HCT116 (cell line): Measurements from ENCODE around the gene HUNK. TPM values are rescaled to one million over a fixed set of nuclear protein-coding genes. Genes with fewer than 3 reads are reported as not detected.

Source experiments
- ATAC-seq: fragments of 200-7000 bp; cut with Tn5 transposase; 2 replicates; pipeline ENCODE4 v1.9.1; 2020; ENCODE audit warnings: mild to moderate bottlenecking, moderate library complexity
- BruUV-seq: library from RNA; stranded (reverse); fragments of 400-500 nt; replicated peaks from 2 replicates; lab custom pipeline; 2021; lab: Mats Ljungman, UMichigan
- CTCF ChIA-PET: fragments of 300-600 bp; sonication (Branson Sonifier 250); formaldehyde crosslinking; loops from one replicate; lab custom pipeline; 2021; ENCODE audit warnings: antibody characterized with exemption; lab: Charles Lee
- POLR2A ChIA-PET: fragments of 300-600, 350-600 bp; sonication (Branson Sonifier 250); formaldehyde crosslinking; loops from one replicate; lab custom pipeline; 2021; ENCODE audit warnings: antibody characterized with exemption; lab: Charles Lee
- RAD21 ChIA-PET, 2 experiments: fragments of 300-600 bp; sonication (Branson Sonifier 250); formaldehyde crosslinking; loops; one replicate each; lab custom pipeline; 2023; ENCODE audit warnings: low total read pairs in 2 of 2; ENCODE audit not compliant: uncharacterized antibody in 2 of 2, unreplicated experiment in 2 of 2, low non-redundant PET in 1 of 2; lab: Charles Lee
- DNase-seq: peaks from one replicate; pipeline ENCODE4 v3.0.0-alpha.2; 2010; ENCODE audit warnings: low read depth, low spot score
- H2AFZ ChIP-seq: fragments of 200-600 bp; shearing (Covaris generic), sonication (generic); 2 replicates; pipeline ENCODE4 v1.6.1; 2017; ENCODE audit warnings: low read depth, mixed run types, mixed read lengths, antibody characterized with exemption, low read length; ENCODE audit not compliant: poor library complexity, severe bottlenecking
- H3K27ac ChIP-seq: 2 replicates; pipeline ENCODE4 v1.5.1; 2012; ENCODE audit warnings: low read depth, low read length
- H3K27me3 ChIP-seq: fragments of 200-600 bp; sonication (generic); 2 replicates; pipeline ENCODE4 v1.6.1; 2016; ENCODE audit warnings: mixed run types, low read length, mixed read lengths; ENCODE audit not compliant: insufficient read depth
- H3K36me3 ChIP-seq, 2 experiments: fragments of 200-500 bp in 1 of 2; fragments of 200-600 bp in 1 of 2; sonication (Bioruptor generic) in 1 of 2; sonication (generic) in 1 of 2; 2 replicates each; pipeline versions ENCODE4 v1.5.1 to v1.6.1; 2014 to 2016; ENCODE audit warnings: low read length in 2 of 2, inconsistent platforms in 1 of 2, mixed read lengths in 1 of 2, mixed run types in 1 of 2; ENCODE audit not compliant: insufficient read depth in 2 of 2, control insufficient read depth in 1 of 2
- H3K4me1 ChIP-seq, 2 experiments: fragments of 200-600 bp in 1 of 2; sonication (generic) in 1 of 2; 2 replicates each; pipeline versions ENCODE4 v1.5.1 to v1.6.1; 2012 to 2017; ENCODE audit warnings: low read length in 2 of 2, inconsistent platforms in 1 of 2, mild to moderate bottlenecking in 1 of 2, mixed read lengths in 1 of 2, mixed run types in 1 of 2, moderate library complexity in 1 of 2; ENCODE audit not compliant: insufficient read depth in 2 of 2, control insufficient read depth in 1 of 2
- H3K4me2 ChIP-seq: fragments of 200-600 bp; sonication (generic); 2 replicates; pipeline ENCODE4 v1.6.1; 2017; ENCODE audit warnings: mixed run types, low read length, mixed read lengths
- H3K4me3 ChIP-seq, 2 experiments: fragments of 200-600 bp in 1 of 2; sonication (generic) in 1 of 2; replicated peaks in 1 of 2; 2 replicates each; pipeline ENCODE4 v1.5.1; 2011 to 2016; ENCODE audit warnings: low read length in 2 of 2, control low read depth in 1 of 2, low read depth in 1 of 2, mild to moderate bottlenecking in 1 of 2, mixed read lengths in 1 of 2, mixed run types in 1 of 2
- H3K79me2 ChIP-seq: fragments of 200-600 bp; sonication (generic); 2 replicates; pipeline ENCODE4 v1.6.1; 2017; ENCODE audit warnings: mild to moderate bottlenecking, mixed run types, low read length, moderate library complexity, mixed read lengths; ENCODE audit not compliant: insufficient read depth
- H3K9ac ChIP-seq: fragments of 200-600 bp; sonication (generic); 2 replicates; pipeline ENCODE4 v1.6.1; 2016; ENCODE audit warnings: low read length, mixed read lengths
- H3K9me2 ChIP-seq: fragments of 200-600 bp; sonication (generic), shearing (Covaris generic); 2 replicates; pipeline ENCODE4 v1.6.1; 2017; ENCODE audit warnings: mixed run types, mild to moderate bottlenecking, moderate library complexity; ENCODE audit not compliant: insufficient read depth
- H3K9me3 ChIP-seq, 2 experiments: fragments of 200-500 bp in 1 of 2; fragments of 200-600 bp in 1 of 2; sonication (Bioruptor generic) in 1 of 2; sonication (generic) in 1 of 2; 2 replicates each; pipeline ENCODE4 v1.6.1; 2014 to 2017; ENCODE audit warnings: low read length in 2 of 2, mixed read lengths in 2 of 2, inconsistent platforms in 1 of 2, low read depth in 1 of 2, mild to moderate bottlenecking in 1 of 2, mixed run types in 1 of 2, moderate library complexity in 1 of 2; ENCODE audit not compliant: control insufficient read depth in 1 of 2, insufficient read depth in 1 of 2
- H4K20me1 ChIP-seq: fragments of 200-600 bp; sonication (generic), shearing (Covaris generic); 2 replicates; pipeline ENCODE4 v1.6.1; 2017; ENCODE audit warnings: mixed run types, mild to moderate bottlenecking, moderate library complexity; ENCODE audit not compliant: insufficient read depth
- ATF3 ChIP-seq: IDR thresholded peaks from 2 replicates; pipeline ENCODE4 v1.6.1; 2012
- CTCF ChIP-seq, 3 experiments: fragments of 200-600 bp in 1 of 3; sonication (generic) in 1 of 3; IDR thresholded peaks in 2 of 3; conservative IDR thresholded peaks in 1 of 3; 2 replicates each; pipeline ENCODE4 v1.5.1; 2012 to 2017; ENCODE audit warnings: low read depth in 2 of 3, low read length in 2 of 3, antibody characterized with exemption in 1 of 3, borderline replicate concordance in 1 of 3, control low read depth in 1 of 3, mild to moderate bottlenecking in 1 of 3, mixed read lengths in 1 of 3, mixed run types in 1 of 3, moderate library complexity in 1 of 3; ENCODE audit not compliant: insufficient read depth in 1 of 3
- EZH2 ChIP-seq: fragments of 200-600 bp; sonication (generic); IDR thresholded peaks from 2 replicates; pipeline ENCODE4 v1.6.1; 2017; ENCODE audit warnings: antibody characterized with exemption, mixed run types
- EZH2phosphoT487 ChIP-seq: fragments of 200-600 bp; IDR thresholded peaks from 2 replicates; pipeline ENCODE4 v1.6.1; 2018; ENCODE audit warnings: antibody characterized with exemption, borderline replicate concordance
- FOSL1 ChIP-seq: IDR thresholded peaks from 2 replicates; pipeline ENCODE4 v1.6.1; 2012; ENCODE audit warnings: low read depth
- JUND ChIP-seq: IDR thresholded peaks from 2 replicates; pipeline ENCODE4 v1.6.1; 2012
- POLR2AphosphoS5 ChIP-seq: IDR thresholded peaks from 2 replicates; pipeline ENCODE4 v1.6.1; 2011; ENCODE audit warnings: mild to moderate bottlenecking, low read depth, low read length, moderate library complexity
- RAD21 ChIP-seq: IDR thresholded peaks from 2 replicates; pipeline ENCODE4 v1.6.1; 2012; ENCODE audit warnings: low read depth, mild to moderate bottlenecking
- REST ChIP-seq: IDR thresholded peaks from 2 replicates; pipeline ENCODE4 v1.6.1; 2012; ENCODE audit warnings: low read depth
- SIN3A ChIP-seq: IDR thresholded peaks from 2 replicates; pipeline ENCODE4 v1.6.1; 2012; ENCODE audit warnings: low read depth
- SP1 ChIP-seq: IDR thresholded peaks from 2 replicates; pipeline ENCODE4 v1.6.1; 2012; ENCODE audit warnings: low read depth
- TCF7L2 ChIP-seq: IDR thresholded peaks from 2 replicates; pipeline ENCODE4 v1.7.0; 2011; ENCODE audit warnings: borderline replicate concordance, inconsistent platforms; ENCODE audit not compliant: insufficient read depth, insufficient read length; ENCODE audit errors: extremely low read depth
- YY1 ChIP-seq: IDR thresholded peaks from 2 replicates; pipeline ENCODE4 v1.6.1; 2011; ENCODE audit warnings: low read length, low read depth, moderate library complexity, mild to moderate bottlenecking; ENCODE audit not compliant: insufficient replicate concordance; ENCODE audit errors: extremely low read depth
- ZFX ChIP-seq: fragments of 450-650 bp; IDR thresholded peaks from 2 replicates; pipeline ENCODE4 v1.6.1; 2017
- ZNF274 ChIP-seq: fragments of 200-500 bp; sonication (Bioruptor generic); IDR thresholded peaks from 2 replicates; pipeline ENCODE4 v1.6.1; 2014; ENCODE audit warnings: mild to moderate bottlenecking, low read depth, low read length, inconsistent platforms
- intact Hi-C: fragments of 100-400 bp; cut with micrococcal nuclease; formaldehyde crosslinking; loops from 2 replicates; pipeline ENCODE4 v1.10.0; 2022
- total RNA-seq: library from RNA; stranded (reverse); gene quantifications from one replicate; pipeline ENCODE4 v1.2.1, GENCODE V29; 2021; ENCODE audit not compliant: unreplicated experiment

HUNK gene
- total RNA-seq, 1 experiment from 2014 or later, result not detected

- Histone ChIP-seq H4K20me1 (no peaks in the 10 kb centered on the region), H3K4me2 (no peak overlapping the region), H3K4me3 (no peak overlapping the region), H3K27ac (no peak overlapping the region), H3K79me2 (no peaks in the 10 kb centered on the region), H3K36me3 (no peaks in the 10 kb centered on the region; a peak in 1 of 4 replicates), H2AFZ (no peak overlapping the region), H3K9me3 (no peaks in the 10 kb centered on the region), H3K27me3 (peaks cover 12% of the 10 kb centered on the region), H3K9ac (no peak overlapping the region), H3K4me1 (no peaks in the 10 kb centered on the region), H3K9me2 (no peaks in the 10 kb centered on the region)
- no peak for TF ChIP-seq ZFX
- no peak for DNase-seq
- intact Hi-C loops, result no loop called here
- no peak for ATAC-seq
- ChIA-PET POLR2A (no interaction called here), RAD21 (no interaction called here), CTCF (no interaction called here)
- no TSS peak for BruUV-seq
Measured at GRCh38 chr21:31928656-31929055, 55.8 kb downstream of the HUNK start.

- no peak overlapping the region for H2AFZ ChIP-seq
- BruUV-seq, result no TSS peak
- H3K4me2 ChIP-seq, result no peak overlapping the region
- H3K27me3 ChIP-seq, result peaks cover 12% of the 10 kb centered on the region
- ATAC-seq (no peak), DNase-seq (no peak)
- no peaks in the 10 kb centered on the region for H3K4me1 ChIP-seq
- H4K20me1 ChIP-seq, result no peaks in the 10 kb centered on the region
- ChIA-PET RAD21 (no interaction called here), CTCF (no interaction called here), POLR2A (no interaction called here)
- H3K9ac ChIP-seq, result no peak overlapping the region
- TF ChIP-seq EZH2phosphoT487, result no peak
- TF ChIP-seq ZNF274, result no peak
- TF ChIP-seq TCF7L2, result no peak
- TF ChIP-seq POLR2AphosphoS5, result no peak
- no peak for TF ChIP-seq ATF3
- no peak for TF ChIP-seq YY1
- no peak for TF ChIP-seq EZH2
- no peak for TF ChIP-seq REST
- no peak for TF ChIP-seq SIN3A
- no peak for TF ChIP-seq RAD21
- no peak for TF ChIP-seq FOSL1
- no peak for TF ChIP-seq SP1
- no peak for TF ChIP-seq CTCF (IDR thresholded peaks at IDR 0.05 in 2 of 3, conservative IDR thresholded peaks at IDR 0.05 in 1 of 3; ENCODE audit: borderline replicate concordance in 1 of 3, insufficient read depth in 1 of 3, low read depth in 2 of 3, low read length in 2 of 3)
- TF ChIP-seq JUND, result no peak
- H3K9me2 ChIP-seq, result no peaks in the 10 kb centered on the region
- no peak overlapping the region for H3K27ac ChIP-seq
- no peak overlapping the region for H3K4me3 ChIP-seq
- H3K9me3 ChIP-seq, result no peaks in the 10 kb centered on the region
- no peaks in the 10 kb centered on the region for H3K79me2 ChIP-seq
- no peaks in the 10 kb centered on the region; a peak in 1 of 4 replicates for H3K36me3 ChIP-seq
- intact Hi-C loops, result no loop called here
Measured at GRCh38 chr21:31929548-31929947, 56.7 kb downstream of the HUNK start.
